Body of pancreas (tissue), 4 donors: Measurements from ENCODE around the gene TENM3.

Experiments used
- CTCF ChIP-seq, 7 experiments: fragments of 450-650 bp in 4 of 7; fragments of 200-600 bp in 3 of 7; sonication (generic) in 3 of 7; IDR thresholded peaks; one replicate each; pipeline ENCODE4 v1.5.1; 2016 to 2019; ENCODE audit warnings: antibody characterized with exemption in 7 of 7
- POLR2A ChIP-seq, 3 donors: fragments of 450-650 bp; IDR thresholded peaks; one replicate each; pipeline ENCODE4 v1.6.1; 2016; ENCODE audit warnings: antibody characterized with exemption in 3 of 3, mild to moderate bottlenecking in 2 of 3

- TF ChIP-seq CTCF (IDR thresholded peaks at IDR 0.05) (no peak), POLR2A (IDR thresholded peaks at IDR 0.05) (no peak)
Observed at GRCh38 chr4:182425302-182425701, 182.1 kb downstream of the TENM3 start.
